Fibroblast of lung (primary cell): ENCODE measurements around the gene STIM1. TPM values are rescaled to one million over a fixed set of nuclear protein-coding genes. Genes with fewer than 3 reads are reported as not detected.

Experiments used
- DNase-seq, 2 donors: peaks; one replicate each; pipeline versions ENCODE4 v3.0.0 to v3.0.0-alpha.2; 2010; ENCODE audit warnings: low read depth in 2 of 2
- H2AFZ ChIP-seq: 2 replicates; pipeline ENCODE4 v1.5.1; 2012; ENCODE audit warnings: low read length, control low read depth, inconsistent platforms
- H3K27ac ChIP-seq: 2 replicates; pipeline ENCODE4 v1.5.1; 2011; ENCODE audit warnings: low read length, control low read depth; ENCODE audit not compliant: insufficient read depth
- H3K27me3 ChIP-seq: 2 replicates; pipeline ENCODE4 v1.5.1; 2011; ENCODE audit warnings: mild to moderate bottlenecking, low read length; ENCODE audit not compliant: control insufficient read depth, insufficient read depth
- H3K36me3 ChIP-seq: 2 replicates; pipeline ENCODE4 v1.5.1; 2011; ENCODE audit warnings: low read length; ENCODE audit not compliant: control insufficient read depth, insufficient read depth
- H3K4me1 ChIP-seq: 2 replicates; pipeline ENCODE4 v1.5.1; 2011; ENCODE audit warnings: low read length; ENCODE audit not compliant: control insufficient read depth, insufficient read depth; ENCODE audit errors: extremely low read depth
- H3K4me2 ChIP-seq: 2 replicates; pipeline ENCODE4 v1.5.1; 2011; ENCODE audit warnings: low read length, control low read depth; ENCODE audit not compliant: insufficient read depth; ENCODE audit errors: extremely low read depth
- H3K4me3 ChIP-seq, 4 experiments: fragments of 200-600 bp in 1 of 4; sonication (generic) in 1 of 4; replicated peaks in 1 of 4; 2 replicates each; pipeline ENCODE4 v1.5.1; 2011 to 2016; ENCODE audit warnings: low read length in 4 of 4, low read depth in 3 of 4, mild to moderate bottlenecking in 3 of 4, control low read depth in 2 of 4, inconsistent platforms in 1 of 4, mixed read lengths in 1 of 4; ENCODE audit not compliant: insufficient read depth in 1 of 4; ENCODE audit errors: control extremely low read depth in 1 of 4
- H3K79me2 ChIP-seq: 2 replicates; pipeline ENCODE4 v1.5.1; 2012; ENCODE audit warnings: mild to moderate bottlenecking, low read length, inconsistent platforms; ENCODE audit not compliant: control insufficient read depth, insufficient read depth
- H3K9ac ChIP-seq: 2 replicates; pipeline ENCODE4 v1.5.1; 2011; ENCODE audit warnings: mild to moderate bottlenecking, low read length, control low read depth; ENCODE audit not compliant: insufficient read depth
- H3K9me3 ChIP-seq: 2 replicates; pipeline ENCODE4 v1.5.1; 2012; ENCODE audit warnings: low read depth, low read length; ENCODE audit not compliant: control insufficient read depth, insufficient read depth
- H4K20me1 ChIP-seq: 2 replicates; pipeline ENCODE4 v1.5.1; 2011; ENCODE audit warnings: low read length; ENCODE audit not compliant: control insufficient read depth, insufficient read depth; ENCODE audit errors: extremely low read depth
- CTCF ChIP-seq, 2 donors: IDR thresholded peaks in 1 of 2; conservative IDR thresholded peaks in 1 of 2; 1 replicate in 1 of 2; 2 replicates in 1 of 2; pipeline ENCODE4 v1.5.1; 2011 to 2012; ENCODE audit warnings: low read length in 2 of 2, control low read depth in 1 of 2, inconsistent platforms in 1 of 2, low read depth in 1 of 2, mild to moderate bottlenecking in 1 of 2
- EZH2 ChIP-seq: IDR thresholded peaks from 2 replicates; pipeline ENCODE4 v1.5.1; 2012; ENCODE audit warnings: low read length, control low read depth, mild to moderate bottlenecking; ENCODE audit errors: missing control alignments
- polyA plus RNA-seq, 2 donors: library from polyadenylated mRNA; depleted of rRNA in 1 of 2; stranded (reverse) in 1 of 2; unstranded in 1 of 2; fragments of >200 nt; gene quantifications; 2 replicates each; pipeline ENCODE4 v1.2.1, GENCODE V29; 2011 to 2012; ENCODE audit warnings: missing spikeins in 1 of 2
- total RNA-seq: library from RNA; depleted of rRNA; stranded (reverse); fragments of >200 nt; gene quantifications from 2 replicates; pipeline ENCODE4 v1.2.1, GENCODE V29; 2014

STIM1 gene
- total and polyA plus RNA-seq, 2 donors (not counting 1 experiment from before 2014, with no cell fraction given) = 38.1 to 44.6 TPM

- Histone ChIP-seq H3K4me1 (no peaks in the 10 kb centered on the region), H3K9me3 (no peaks in the 10 kb centered on the region), H3K4me2 (no peak overlapping the region), H4K20me1 (no peaks in the 10 kb centered on the region), H3K79me2 (no peaks in the 10 kb centered on the region), H3K36me3 (no peaks in the 10 kb centered on the region), H3K9ac (no peak overlapping the region), H3K27ac (no peak overlapping the region), H2AFZ (no peak overlapping the region), H3K27me3 (no peaks in the 10 kb centered on the region), H3K4me3 (no peak overlapping the region)
- DNase-seq = no peak
- TF ChIP-seq CTCF (conservative IDR thresholded peaks at IDR 0.05 in 1 of 2, IDR thresholded peaks at IDR 0.05 in 1 of 2; ENCODE audit: low read depth in 1 of 2, low read length in 2 of 2) (no peak), EZH2 (no peak)
Observed at GRCh38 chr11:3927129-3927796, 71.8 kb downstream of the STIM1 start.

DNA sequence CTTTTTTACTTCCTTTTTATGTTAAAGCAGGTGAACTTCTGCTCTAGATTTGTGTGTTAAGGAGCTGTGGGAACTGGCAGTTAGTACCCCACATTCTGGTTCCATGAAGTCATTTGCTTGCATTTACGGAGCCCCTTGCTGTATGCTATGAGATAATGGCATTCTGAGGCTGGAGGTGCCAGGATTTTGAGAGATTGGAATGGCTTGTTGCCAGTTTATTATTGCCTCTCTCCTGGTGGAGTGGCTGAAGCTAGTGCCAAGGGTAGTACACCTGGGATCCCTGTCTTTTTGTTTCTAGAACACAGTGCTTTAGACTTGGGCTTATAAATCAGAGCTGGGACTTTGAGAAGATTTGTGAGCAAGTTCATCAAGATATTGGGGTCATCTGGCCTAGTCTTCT lies 73.8 kb downstream of the STIM1 start:
- H3K36me3 ChIP-seq = no peaks in the 10 kb centered on the region
- H3K9me3 ChIP-seq = no peaks in the 10 kb centered on the region
- H3K27ac ChIP-seq = no peak overlapping the region
- no peak overlapping the region for H3K4me2 ChIP-seq
- no peak overlapping the region for H3K9ac ChIP-seq
- no peaks in the 10 kb centered on the region for H4K20me1 ChIP-seq
- no peak overlapping the region for H2AFZ ChIP-seq
- no peak overlapping the region for H3K4me3 ChIP-seq
- no peak for TF ChIP-seq CTCF (conservative IDR thresholded peaks at IDR 0.05 in 1 of 2, IDR thresholded peaks at IDR 0.05 in 1 of 2; ENCODE audit: low read depth in 1 of 2, low read length in 2 of 2)
- no peaks in the 10 kb centered on the region for H3K4me1 ChIP-seq
- DNase-seq = peak in 1 of 2 donors; percentile 65
- no peaks in the 10 kb centered on the region for H3K27me3 ChIP-seq
- no peaks in the 10 kb centered on the region for H3K79me2 ChIP-seq

- H3K79me2 ChIP-seq = no peaks in the 10 kb centered on the region
- no peaks in the 10 kb centered on the region for H3K36me3 ChIP-seq
- H2AFZ ChIP-seq = no peak overlapping the region
- no peaks in the 10 kb centered on the region for H3K27me3 ChIP-seq
- no peak overlapping the region for H3K9ac ChIP-seq
- H3K9me3 ChIP-seq = no peaks in the 10 kb centered on the region
- TF ChIP-seq CTCF (conservative IDR thresholded peaks at IDR 0.05 in 1 of 2, IDR thresholded peaks at IDR 0.05 in 1 of 2; ENCODE audit: low read depth in 1 of 2, low read length in 2 of 2) (no peak), EZH2 (no peak)
- no peak overlapping the region for H3K4me3 ChIP-seq
- H3K27ac ChIP-seq = no peak overlapping the region
- no peaks in the 10 kb centered on the region for H4K20me1 ChIP-seq
- DNase-seq = no peak
- H3K4me1 ChIP-seq = no peaks in the 10 kb centered on the region
- no peak overlapping the region for H3K4me2 ChIP-seq
Observed at GRCh38 chr11:3929649-3930048, 74.2 kb downstream of the STIM1 start.
